ENCODE results near the gene SMURF1.

DNA sequence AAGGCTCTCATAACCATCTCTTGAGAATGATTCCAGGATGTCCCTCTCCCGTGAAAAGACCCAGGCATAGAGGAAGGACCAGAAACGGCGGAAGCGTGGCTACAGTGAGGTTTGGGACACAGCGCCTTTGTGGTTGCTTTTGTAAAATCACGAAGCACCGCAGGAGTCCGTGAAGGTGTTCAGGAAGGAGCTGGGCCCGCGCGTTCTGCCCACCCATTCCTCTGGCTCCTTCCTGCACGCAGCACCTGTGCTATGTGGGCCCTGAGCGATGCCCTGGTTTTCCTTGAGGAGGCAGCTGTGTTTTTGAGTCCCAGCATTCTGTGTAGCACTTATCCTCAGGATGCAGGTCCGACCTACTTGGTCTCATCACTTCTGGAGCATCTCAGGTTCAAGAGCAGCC, 152.8 kb downstream of the SMURF1 start:
- TF ChIP-seq POLR2AphosphoS5 (IDR thresholded peaks at IDR 0.05) (no peak), POLR2A (IDR thresholded peaks at IDR 0.05) (no peak)
- TF ChIP-seq, protein P1, sequence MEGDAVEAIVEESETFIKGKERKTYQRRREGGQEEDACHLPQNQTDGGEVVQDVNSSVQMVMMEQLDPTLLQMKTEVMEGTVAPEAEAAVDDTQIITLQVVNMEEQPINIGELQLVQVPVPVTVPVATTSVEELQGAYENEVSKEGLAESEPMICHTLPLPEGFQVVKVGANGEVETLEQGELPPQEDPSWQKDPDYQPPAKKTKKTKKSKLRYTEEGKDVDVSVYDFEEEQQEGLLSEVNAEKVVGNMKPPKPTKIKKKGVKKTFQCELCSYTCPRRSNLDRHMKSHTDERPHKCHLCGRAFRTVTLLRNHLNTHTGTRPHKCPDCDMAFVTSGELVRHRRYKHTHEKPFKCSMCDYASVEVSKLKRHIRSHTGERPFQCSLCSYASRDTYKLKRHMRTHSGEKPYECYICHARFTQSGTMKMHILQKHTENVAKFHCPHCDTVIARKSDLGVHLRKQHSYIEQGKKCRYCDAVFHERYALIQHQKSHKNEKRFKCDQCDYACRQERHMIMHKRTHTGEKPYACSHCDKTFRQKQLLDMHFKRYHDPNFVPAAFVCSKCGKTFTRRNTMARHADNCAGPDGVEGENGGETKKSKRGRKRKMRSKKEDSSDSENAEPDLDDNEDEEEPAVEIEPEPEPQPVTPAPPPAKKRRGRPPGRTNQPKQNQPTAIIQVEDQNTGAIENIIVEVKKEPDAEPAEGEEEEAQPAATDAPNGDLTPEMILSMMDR (IDR thresholded peaks at IDR 0.05), result no peak
